ENCODE measurements around the gene CYP51A1.

GRCh38 chr7:92134271-92135051 lies at the start of gene CYP51A1:
- TF ChIP-seq REST (IDR thresholded peaks at IDR 0.05; ENCODE audit: insufficient read depth in 1 of 2, low read depth in 2 of 2, low read length in 2 of 2) = no peak
- 0 out of 2 replicates have a peak, but pooled peaks have one; percentile 51 for TF ChIP-seq TAF1 (IDR thresholded peaks at IDR 0.05; ENCODE audit: borderline replicate concordance, insufficient read depth, low read length)
